GM20000 (cell line): ENCODE results near the gene CLSTN1.
A peak's percentile ranks its signal among the peaks of the same experiment; 100 is the strongest.

Experiments
- DNase-seq: peaks from one replicate; pipeline ENCODE4 v3.0.0; 2012; ENCODE audit warnings: low spot score
- CTCF ChIP-seq: IDR thresholded peaks from 2 replicates; pipeline ENCODE4 v1.5.1; 2012; ENCODE audit warnings: mild to moderate bottlenecking, control low read depth; ENCODE audit errors: extremely low read depth, missing control alignments

Gene CLSTN1

GRCh38 chr1:9823943-9824701, at the start of gene CLSTN1:
Gene CLSTN1, minus strand, starts transcription at chr1:9823965. Its CDS starts 232 bp downstream, at chr1:9823733.
- TF ChIP-seq CTCF, result no peak
- peak; percentile 98 for DNase-seq

- no peak for DNase-seq
- TF ChIP-seq CTCF, result no peak
Measured at GRCh38 chr1:9873385-9873784, 49.6 kb upstream of the CLSTN1 start.

DNA sequence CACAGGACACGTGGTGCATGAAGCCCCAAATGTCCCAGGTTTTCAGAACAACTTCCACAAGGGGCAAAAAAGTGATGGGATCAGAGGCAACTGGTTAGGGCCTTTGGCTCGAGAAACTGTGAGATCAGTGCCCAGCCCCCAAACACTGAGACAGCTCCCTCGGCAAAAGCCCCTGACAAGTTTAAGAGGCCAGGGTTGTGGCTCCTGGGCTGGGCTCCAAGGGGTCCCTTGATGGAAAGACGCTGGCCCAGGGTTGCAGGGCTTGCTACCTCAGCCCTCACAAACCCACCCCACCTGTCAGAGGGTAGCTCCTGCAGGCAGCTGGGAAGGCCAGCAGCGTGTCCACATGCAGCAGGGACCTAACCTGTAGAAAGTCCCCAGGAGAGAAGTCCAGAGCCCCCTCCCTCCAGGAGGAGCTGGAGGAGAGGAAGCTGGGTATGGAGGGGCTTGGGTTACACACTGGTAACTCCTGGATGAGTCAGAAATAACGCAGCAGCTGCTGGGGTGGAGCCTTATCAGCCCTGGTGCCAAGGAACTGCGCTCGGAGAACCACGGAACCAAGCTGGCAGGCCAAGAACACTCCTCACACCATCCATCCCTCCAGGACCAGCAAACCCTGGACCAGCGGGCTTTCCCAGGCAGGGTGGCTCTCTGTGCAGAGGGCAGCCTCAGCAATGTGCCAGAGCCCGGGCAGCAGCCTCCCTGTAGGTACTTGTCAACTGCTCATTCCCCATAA, 48.8 kb upstream of the CLSTN1 start:
- no peak for TF ChIP-seq CTCF
- DNase-seq, result no peak

DNA sequence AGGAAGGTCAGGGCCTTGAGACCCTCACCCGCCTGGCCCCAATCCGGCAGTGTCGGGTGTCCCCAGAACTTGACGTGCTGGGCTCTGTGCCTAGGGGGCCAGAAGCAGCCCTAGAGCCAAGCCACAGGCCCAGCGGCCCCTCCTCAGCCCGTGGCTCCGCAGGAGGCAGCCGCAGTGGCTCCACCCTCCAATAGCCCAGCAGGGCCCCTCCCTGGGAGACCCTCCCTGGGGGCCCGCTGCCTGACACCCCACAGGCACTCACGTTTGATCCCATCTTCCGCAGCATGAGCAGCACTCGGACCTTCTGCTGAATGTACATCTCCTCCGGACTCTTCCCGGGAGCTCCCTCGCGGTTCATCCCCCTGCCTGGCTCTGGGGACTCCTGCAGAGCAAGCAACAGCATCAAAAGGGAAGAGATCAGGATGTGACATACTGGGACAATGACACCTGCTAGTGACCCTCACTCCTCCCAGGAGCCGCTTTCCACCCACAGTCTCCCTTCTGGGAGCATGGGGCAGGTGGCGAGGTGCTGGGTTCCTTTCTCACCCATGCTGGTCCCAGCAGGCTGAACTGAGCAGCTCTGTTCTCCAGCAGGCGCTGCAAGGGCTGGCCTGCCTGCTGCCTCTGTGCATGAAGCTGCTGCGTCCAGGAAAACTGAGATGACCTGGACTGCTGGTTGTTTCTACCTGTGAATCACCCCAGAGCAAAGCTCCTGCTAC, 48.1 kb upstream of the CLSTN1 start:
- TF ChIP-seq CTCF, result no peak
- no peak for DNase-seq

DNA sequence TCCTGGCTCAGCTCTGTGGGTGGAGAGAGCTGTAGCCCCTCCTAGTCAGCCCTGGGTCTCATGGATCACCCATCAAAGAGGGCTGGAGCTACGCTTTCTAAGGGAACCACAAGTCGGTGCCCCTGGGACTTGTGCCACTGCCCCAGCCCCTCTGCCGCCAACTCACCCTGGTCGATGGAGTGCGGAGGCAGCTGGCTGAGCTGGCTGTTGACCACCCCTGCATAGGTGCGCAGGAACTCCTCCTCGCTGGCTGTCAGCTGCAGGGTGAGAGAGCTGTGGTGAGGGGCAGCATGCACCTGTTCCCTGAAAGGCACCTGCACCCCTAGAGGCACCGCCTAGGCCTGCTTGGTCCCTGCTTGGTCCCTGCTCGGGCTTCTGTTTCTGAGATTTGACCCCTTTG, 47.3 kb upstream of the CLSTN1 start:
- no peak for DNase-seq
- no peak for TF ChIP-seq CTCF

- DNase-seq, result no peak
- no peak for TF ChIP-seq CTCF
Measured at GRCh38 chr1:9870572-9870971, 46.8 kb upstream of the CLSTN1 start.

GRCh38 chr1:9869831-9870251, 46.1 kb upstream of the CLSTN1 start:
- TF ChIP-seq CTCF, result no peak
- no peak for DNase-seq
